IgD-negative memory B cell (primary cell): Measurements from ENCODE around the gene SETD4. TPM values are rescaled to one million over a fixed set of nuclear protein-coding genes. Genes with fewer than 3 reads are reported as not detected.

ENCODE experiments used
- H3K27ac Mint-ChIP-seq, 3 donors: one replicate each; pipeline ENCODE4 v1.8.0; 2020 to 2022; ENCODE audit warnings: mild to moderate bottlenecking in 3 of 3, mixed read lengths in 3 of 3, moderate library complexity in 1 of 3
- H3K27me3 Mint-ChIP-seq: one replicate; pipeline ENCODE4 v1.8.0; 2021; ENCODE audit warnings: mixed read lengths
- H3K36me3 Mint-ChIP-seq: one replicate; pipeline ENCODE4 v1.8.0; 2020; ENCODE audit warnings: mild to moderate bottlenecking, mixed read lengths
- H3K4me1 Mint-ChIP-seq, 3 donors: one replicate each; pipeline ENCODE4 v1.8.0; 2020 to 2022; ENCODE audit warnings: mixed read lengths in 3 of 3, mild to moderate bottlenecking in 1 of 3
- H3K4me3 Mint-ChIP-seq, 4 donors: one replicate each; pipeline ENCODE4 v1.8.0; 2020 to 2022; ENCODE audit warnings: mild to moderate bottlenecking in 4 of 4, mixed read lengths in 4 of 4, moderate library complexity in 3 of 4
- H3K9me3 Mint-ChIP-seq, 3 donors: one replicate each; pipeline ENCODE4 v1.8.0; 2020 to 2021; ENCODE audit warnings: mixed read lengths in 3 of 3, mild to moderate bottlenecking in 1 of 3
- polyA plus RNA-seq: library from polyadenylated mRNA; unstranded; fragments of 300-500 nt; fragmentation: Illumina TruSeq; gene quantifications from one replicate; pipeline ENCODE4 v1.2.3, GENCODE V29; 2021

SETD4 gene
- polyA plus RNA-seq, 1 donor from 2014 or later: 13.6 TPM

GRCh38 chr21:36041910-36042309 lies 18.4 kb downstream of the SETD4 start:
- Mint-ChIP-seq H3K27me3 (no peaks in the 10 kb centered on the region), H3K9me3 (no peaks in the 10 kb centered on the region), H3K36me3 (peaks cover 7% of the 10 kb centered on the region), H3K4me3 (no peak overlapping the region), H3K27ac (peak overlapping the region in 1 of 3 donors; percentile 32), H3K4me1 (no peaks in the 10 kb centered on the region)

- no peaks in the 10 kb centered on the region for H3K9me3 Mint-ChIP-seq
- no peak overlapping the region for H3K27ac Mint-ChIP-seq
- peaks cover 8% of the 10 kb centered on the region for H3K36me3 Mint-ChIP-seq
- no peaks in the 10 kb centered on the region for H3K27me3 Mint-ChIP-seq
- no peaks in the 10 kb centered on the region for H3K4me1 Mint-ChIP-seq
- no peak overlapping the region for H3K4me3 Mint-ChIP-seq
Observed at GRCh38 chr21:36040389-36040788, 19.9 kb downstream of the SETD4 start.

DNA sequence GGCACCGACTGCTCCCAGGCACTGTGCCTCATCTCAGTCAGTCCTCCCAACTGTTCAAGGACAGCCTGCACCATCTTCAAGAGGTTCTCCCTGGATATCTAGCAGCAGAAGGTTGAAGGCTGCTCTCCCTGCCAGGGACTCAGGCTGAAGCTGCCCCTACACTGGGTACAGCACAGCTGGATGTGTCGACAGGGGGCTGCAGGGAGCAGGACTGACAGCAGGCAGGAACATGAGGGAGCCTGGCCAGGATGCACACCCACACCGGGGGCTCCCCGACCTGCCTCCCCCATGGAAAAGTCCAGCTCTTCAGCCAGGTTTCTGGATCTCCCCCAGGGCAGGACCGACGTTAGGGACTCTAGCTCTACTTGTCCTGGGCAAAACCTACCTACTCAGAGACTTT lies 20.5 kb downstream of the SETD4 start:
- no peaks in the 10 kb centered on the region for H3K9me3 Mint-ChIP-seq
- H3K27me3 Mint-ChIP-seq: no peaks in the 10 kb centered on the region
- H3K36me3 Mint-ChIP-seq: peaks cover 6% of the 10 kb centered on the region
- no peak overlapping the region for H3K4me3 Mint-ChIP-seq
- no peaks in the 10 kb centered on the region for H3K4me1 Mint-ChIP-seq
- H3K27ac Mint-ChIP-seq: peak overlapping the region in 1 of 3 donors; percentile 77

GRCh38 chr21:36038701-36039497 lies 21.4 kb downstream of the SETD4 start:
- H3K36me3 Mint-ChIP-seq: peaks cover 3% of the 10 kb centered on the region
- no peaks in the 10 kb centered on the region for H3K9me3 Mint-ChIP-seq
- no peaks in the 10 kb centered on the region for H3K27me3 Mint-ChIP-seq
- peak overlapping the region in 1 of 4 donors; percentile 47 for H3K4me3 Mint-ChIP-seq
- H3K4me1 Mint-ChIP-seq: no peaks in the 10 kb centered on the region
- H3K27ac Mint-ChIP-seq: no peak overlapping the region

GRCh38 chr21:36035381-36035791 lies 24.9 kb downstream of the SETD4 start:
- H3K9me3 Mint-ChIP-seq: no peaks in the 10 kb centered on the region
- H3K27ac Mint-ChIP-seq: no peak overlapping the region
- H3K4me1 Mint-ChIP-seq: no peaks in the 10 kb centered on the region
- peaks cover 2% of the 10 kb centered on the region for H3K36me3 Mint-ChIP-seq
- H3K4me3 Mint-ChIP-seq: no peak overlapping the region
- H3K27me3 Mint-ChIP-seq: no peaks in the 10 kb centered on the region

DNA sequence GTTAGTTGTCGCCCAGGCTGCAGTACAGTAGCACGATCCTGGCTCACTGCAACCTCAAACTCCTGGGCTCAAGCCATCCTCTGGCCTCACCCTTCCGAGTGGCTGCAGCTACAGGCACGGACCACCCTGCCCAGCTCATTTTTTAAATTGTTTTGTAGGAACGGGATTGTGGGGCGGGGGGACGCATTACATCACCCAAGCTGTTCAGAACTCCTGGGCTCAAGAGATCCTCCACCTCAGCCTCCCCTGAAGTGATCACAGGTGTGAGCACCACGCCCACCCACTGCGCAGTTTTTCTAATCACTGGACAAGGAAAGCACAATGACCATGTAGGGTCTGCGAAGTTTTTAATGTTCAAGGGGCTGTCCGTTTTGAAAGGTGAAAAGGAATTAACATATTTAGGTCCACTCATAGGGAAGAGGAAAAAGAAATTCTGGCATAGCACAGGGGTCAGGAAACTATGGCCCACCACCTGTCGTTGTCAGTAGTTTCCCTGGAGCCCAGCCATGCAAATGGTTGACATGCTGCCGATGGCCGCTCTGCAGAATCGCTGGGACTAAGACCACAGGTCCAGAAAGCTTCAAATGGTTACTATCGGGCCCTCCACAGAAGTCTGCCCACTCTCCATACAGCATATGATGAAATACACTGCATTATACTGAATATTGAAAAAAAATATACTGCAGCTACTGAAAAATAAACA lies 26.0 kb downstream of the SETD4 start:
- peaks cover 2% of the 10 kb centered on the region for H3K36me3 Mint-ChIP-seq
- no peaks in the 10 kb centered on the region for H3K9me3 Mint-ChIP-seq
- H3K27ac Mint-ChIP-seq: no peak overlapping the region
- H3K4me3 Mint-ChIP-seq: no peak overlapping the region
- H3K4me1 Mint-ChIP-seq: no peaks in the 10 kb centered on the region
- H3K27me3 Mint-ChIP-seq: no peaks in the 10 kb centered on the region

DNA sequence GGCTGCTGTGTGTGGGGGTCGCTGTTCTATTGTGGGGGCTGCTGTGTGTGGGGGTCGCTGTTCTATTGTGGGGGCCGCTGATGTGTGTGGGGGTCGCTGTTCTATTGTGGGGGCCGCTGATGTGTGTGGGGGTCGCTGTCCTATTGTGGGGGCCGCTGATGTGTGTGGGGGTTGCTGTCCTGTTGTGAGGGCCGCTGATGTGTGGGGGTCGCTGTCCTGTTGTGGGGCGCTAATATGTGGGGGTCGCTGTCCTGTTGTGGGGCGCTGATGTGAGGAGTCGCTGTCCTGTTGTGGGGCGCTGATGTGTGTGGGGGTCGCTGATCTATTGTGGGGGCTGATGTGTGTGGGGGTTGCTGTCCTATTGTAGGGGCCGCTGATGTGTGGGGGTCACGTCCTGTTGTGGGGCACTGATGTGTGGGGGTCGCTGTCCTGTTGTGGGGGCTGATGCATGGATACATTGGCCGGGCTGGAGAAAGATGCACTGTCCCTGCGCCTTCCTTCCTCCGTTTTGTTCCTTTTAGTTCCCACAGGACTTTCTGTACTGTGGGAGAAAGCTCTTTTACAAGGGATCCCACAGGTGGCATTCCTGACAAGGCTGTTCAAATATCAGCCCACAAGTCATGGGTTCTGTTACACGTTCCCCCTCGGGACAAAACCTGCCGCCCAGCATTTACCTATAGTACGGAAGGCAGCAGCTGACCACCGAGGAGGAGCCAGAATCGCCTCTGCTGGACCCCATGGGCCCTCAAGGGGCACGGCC lies 27.5 kb downstream of the SETD4 start:
- H3K4me3 Mint-ChIP-seq: no peak overlapping the region
- peaks cover 2% of the 10 kb centered on the region for H3K36me3 Mint-ChIP-seq
- no peak overlapping the region for H3K27ac Mint-ChIP-seq
- no peaks in the 10 kb centered on the region for H3K9me3 Mint-ChIP-seq
- H3K4me1 Mint-ChIP-seq: peaks cover 0 to 6% (median 6%) of the 10 kb centered on the region in 3 donors
- H3K27me3 Mint-ChIP-seq: no peaks in the 10 kb centered on the region

DNA sequence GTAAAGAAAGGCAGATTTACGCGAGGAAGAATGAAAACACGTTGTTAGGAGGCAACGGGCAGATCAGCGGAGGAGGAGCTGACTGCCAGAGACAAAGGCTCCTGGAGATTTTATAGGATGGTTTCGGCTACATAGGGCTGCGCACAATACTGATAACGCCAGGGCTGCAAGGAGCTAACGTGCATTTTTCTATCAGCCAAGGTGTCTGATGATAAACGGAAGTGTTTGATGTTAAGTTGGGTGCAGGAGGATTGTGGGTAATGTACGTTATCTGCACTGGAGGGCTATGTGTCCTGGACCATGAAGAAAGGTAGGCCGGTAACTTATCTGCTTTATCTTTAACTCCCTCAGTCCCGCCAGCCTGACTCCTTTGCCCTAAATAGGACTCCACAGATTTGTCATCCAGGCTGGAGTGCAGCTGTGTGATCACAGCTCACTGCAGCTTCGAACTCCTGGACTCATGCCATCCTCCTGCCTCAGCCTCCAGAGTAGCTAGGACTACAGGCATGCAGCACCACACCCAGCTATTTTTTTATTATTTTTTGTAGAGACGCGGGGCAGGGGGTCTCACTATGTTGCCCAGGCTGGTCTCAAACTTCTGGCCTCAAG lies 29.6 kb downstream of the SETD4 start:
- no peak overlapping the region for H3K4me3 Mint-ChIP-seq
- peaks cover 0 to 6% (median 6%) of the 10 kb centered on the region in 3 donors for H3K4me1 Mint-ChIP-seq
- H3K36me3 Mint-ChIP-seq: no peaks in the 10 kb centered on the region
- H3K27me3 Mint-ChIP-seq: no peaks in the 10 kb centered on the region
- H3K9me3 Mint-ChIP-seq: no peaks in the 10 kb centered on the region
- H3K27ac Mint-ChIP-seq: no peak overlapping the region

- H3K4me1 Mint-ChIP-seq: peaks cover 0 to 6% (median 6%) of the 10 kb centered on the region in 3 donors
- no peak overlapping the region for H3K4me3 Mint-ChIP-seq
- no peaks in the 10 kb centered on the region for H3K9me3 Mint-ChIP-seq
- no peak overlapping the region for H3K27ac Mint-ChIP-seq
- no peaks in the 10 kb centered on the region for H3K36me3 Mint-ChIP-seq
- no peaks in the 10 kb centered on the region for H3K27me3 Mint-ChIP-seq
Observed at GRCh38 chr21:36029309-36029708, 31.0 kb downstream of the SETD4 start.

DNA sequence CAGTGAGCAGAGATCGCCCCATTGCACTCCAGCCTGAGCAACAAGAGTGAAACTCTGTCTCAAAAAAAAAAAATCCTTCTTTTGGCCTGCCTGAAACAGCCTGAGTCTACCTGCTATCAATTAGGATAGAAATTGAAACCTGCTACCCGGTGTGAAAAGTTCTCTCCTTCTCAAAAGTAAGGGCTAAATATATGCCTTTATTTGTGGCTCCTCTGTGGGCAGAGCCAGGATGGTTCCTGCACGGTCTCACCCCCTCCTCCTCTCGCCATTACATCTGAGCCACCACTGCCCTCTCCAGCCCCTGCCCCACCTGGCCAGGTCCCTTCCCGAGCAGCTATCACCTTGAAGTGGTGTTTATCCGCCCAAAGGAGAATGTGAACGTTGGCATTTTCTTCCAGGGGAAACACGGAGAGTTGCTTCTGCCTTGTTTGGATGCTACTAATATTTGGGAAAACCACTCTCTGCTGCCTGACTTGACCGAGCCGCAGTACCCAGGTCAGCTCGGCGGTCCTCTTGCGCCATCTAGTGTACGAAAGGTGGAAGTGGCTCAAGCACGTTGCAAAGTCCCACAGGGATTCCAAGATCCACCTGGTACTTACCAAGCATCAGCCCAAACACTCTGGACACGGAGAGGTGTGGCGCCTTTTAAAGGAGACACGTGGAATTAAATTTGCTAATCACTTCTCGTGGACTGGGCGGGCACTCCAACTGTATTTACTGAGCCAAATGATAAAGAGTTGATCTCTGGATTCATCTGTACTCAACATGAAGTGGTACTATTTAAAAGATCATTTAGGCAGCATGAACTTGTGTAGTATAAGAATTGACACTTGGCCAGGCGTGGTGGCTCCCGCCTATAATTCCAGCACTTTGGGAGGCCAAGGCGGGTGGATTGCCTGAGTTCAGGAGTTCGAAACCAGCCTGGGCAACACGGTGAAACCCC lies 31.9 kb downstream of the SETD4 start:
- H3K4me1 Mint-ChIP-seq: peaks cover 0 to 6% (median 6%) of the 10 kb centered on the region in 3 donors
- peak overlapping the region in 1 of 3 donors; percentile 7 for H3K27ac Mint-ChIP-seq
- no peaks in the 10 kb centered on the region for H3K36me3 Mint-ChIP-seq

GRCh38 chr21:36027347-36027746 lies 33.0 kb downstream of the SETD4 start:
- Mint-ChIP-seq H3K4me3 (no peak overlapping the region), H3K9me3 (no peaks in the 10 kb centered on the region), H3K27me3 (no peaks in the 10 kb centered on the region), H3K27ac (no peak overlapping the region), H3K4me1 (peaks cover 0 to 8% (median 6%) of the 10 kb centered on the region in 3 donors), H3K36me3 (no peaks in the 10 kb centered on the region)

More for the DNA sequence above, 31.9 kb downstream of the SETD4 start:
- Mint-ChIP-seq H3K9me3 (no peaks in the 10 kb centered on the region), H3K27me3 (no peaks in the 10 kb centered on the region), H3K4me3 (peak overlapping the region in 1 of 4 donors; percentile 67)

GRCh38 chr21:36024782-36025181 lies 35.5 kb downstream of the SETD4 start:
- H3K4me1 Mint-ChIP-seq: peaks cover 6 to 22% (median 8%) of the 10 kb centered on the region in 3 donors
- H3K27me3 Mint-ChIP-seq: no peaks in the 10 kb centered on the region
- H3K4me3 Mint-ChIP-seq: no peak overlapping the region
- peaks cover 0 to 5% (median 0%) of the 10 kb centered on the region in 3 donors for H3K9me3 Mint-ChIP-seq
- no peak overlapping the region for H3K27ac Mint-ChIP-seq
- H3K36me3 Mint-ChIP-seq: no peaks in the 10 kb centered on the region

- H3K4me1 Mint-ChIP-seq: peaks cover 3 to 16% (median 6%) of the 10 kb centered on the region in 3 donors
- peaks cover 0 to 5% (median 0%) of the 10 kb centered on the region in 3 donors for H3K9me3 Mint-ChIP-seq
- H3K27ac Mint-ChIP-seq: no peak overlapping the region
Observed at GRCh38 chr21:36023092-36023480, 37.2 kb downstream of the SETD4 start.

More at GRCh38 chr21:36023092-36023480, 37.2 kb downstream of the SETD4 start:
- H3K36me3 Mint-ChIP-seq: no peaks in the 10 kb centered on the region
- H3K4me3 Mint-ChIP-seq: no peak overlapping the region
- H3K27me3 Mint-ChIP-seq: no peaks in the 10 kb centered on the region
